Measurements from ENCODE around the gene MYBBP1A.

- TF ChIP-seq CTCF (IDR thresholded peaks at IDR 0.05) = no peak
- no peak for TF ChIP-seq EZH2 (IDR thresholded peaks at IDR 0.05; ENCODE audit: borderline replicate concordance, insufficient read depth, low read depth, low read length, poor library complexity, severe bottlenecking)
Measured at GRCh38 chr17:4522661-4523060, 32.5 kb downstream of the MYBBP1A start.

Measured in B cell (primary cell).